Measurements from ENCODE around the gene SPEG. TPM values are rescaled to one million over a fixed set of nuclear protein-coding genes. Genes with fewer than 3 reads are reported as not detected.

The SPEG gene
- total and polyA plus RNA-seq, 2 of the 13 experiments (the other 11 are each of a cell fraction or from before 2014, with no cell fraction given): 0.18 to 0.24 TPM

- TF ChIP-seq ZGPAT (CRISPR knock-in tag; IDR thresholded peaks at IDR 0.05) (peak; percentile 84), FOXP1 (IDR thresholded peaks at IDR 0.05) (no peak), FOXP1 (CRISPR knock-in tag; IDR thresholded peaks at IDR 0.05) (no peak), POLR2AphosphoS2 (IDR thresholded peaks at IDR 0.05; ENCODE audit: low read depth, low read length) (no peak), TEAD2 (CRISPR knock-in tag; IDR thresholded peaks at IDR 0.05) (no peak), CBX1 (IDR thresholded peaks at IDR 0.05; ENCODE audit: low read depth) (no peak), KLF12 (CRISPR knock-in tag; IDR thresholded peaks at IDR 0.05; ENCODE audit: borderline replicate concordance) (peak; percentile 59; the same call in 1 of the 2 replicates), UBTF (CRISPR knock-in tag; IDR thresholded peaks at IDR 0.05) (peak; percentile 66), CEBPG (CRISPR knock-in tag; IDR thresholded peaks at IDR 0.05) (no peak), TERF1 (CRISPR knock-in tag; IDR thresholded peaks at IDR 0.05) (no peak), ZNF883 (CRISPR knock-in tag; IDR thresholded peaks at IDR 0.05; ENCODE audit: not compliant biosample characterization) (peak; percentile 93), ZBTB33 (CRISPR knock-in tag; IDR thresholded peaks at IDR 0.05) (no peak), ZFX (CRISPR knock-in tag; IDR thresholded peaks at IDR 0.05; ENCODE audit: low read depth) (peak; percentile 92), THAP8 (CRISPR knock-in tag; IDR thresholded peaks at IDR 0.05; ENCODE audit: borderline replicate concordance) (peak; percentile 87; the same call in 1 of the 2 replicates), ZNF646 (CRISPR knock-in tag; IDR thresholded peaks at IDR 0.05) (no peak)
These were observed 47.1 kb upstream of the SPEG start, which contains the start of gene DNPEP (continued) for GRCh38 chr2:219387306-219388120.
